ENCODE measurements around the gene AATF. TPM values are rescaled to one million over a fixed set of nuclear protein-coding genes. Genes with fewer than 3 reads are reported as not detected.

AATF gene
- total RNA-seq, 1 donor from 2014 or later, result 21.1 TPM

DNA sequence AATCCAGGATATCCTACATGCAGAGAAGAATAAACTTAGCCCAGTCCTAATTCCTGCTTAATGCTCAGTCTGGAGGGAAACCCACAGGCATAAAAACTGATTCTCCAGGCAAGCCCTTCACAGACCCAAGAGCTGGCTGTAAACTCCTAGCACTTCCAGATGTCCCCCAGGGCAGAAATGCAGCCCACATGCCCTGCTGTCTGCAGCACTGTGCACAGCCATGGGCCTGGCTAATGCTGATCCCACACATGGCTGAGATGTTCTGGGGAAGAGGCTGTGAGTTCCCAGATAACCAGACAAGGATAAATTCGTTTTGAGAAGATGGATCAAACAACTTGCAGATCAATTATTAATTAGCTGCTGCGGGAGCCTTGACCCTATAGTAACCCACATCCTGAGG lies 148.4 kb downstream of the AATF start:
- intact Hi-C loops (cut with DNase I), result no loop called here
- TF ChIP-seq POLR2A (IDR thresholded peaks at IDR 0.05) (no peak), POLR2AphosphoS5 (IDR thresholded peaks at IDR 0.05; ENCODE audit: insufficient read depth in 1 of 2, low read depth in 1 of 2) (no peak), CTCF (IDR thresholded peaks at IDR 0.05) (no peak)
- no peak overlapping the region for H3K4me3 ChIP-seq
- H3K4me1 ChIP-seq, result no peaks in the 10 kb centered on the region
- DNase-seq (ENCODE audit: extremely low spot score in 2 of 2), result no peak
- H3K27me3 ChIP-seq, result no peaks in the 10 kb centered on the region
- H3K27ac ChIP-seq, result no peak overlapping the region
- H3K36me3 ChIP-seq, result peaks cover 0 to 33% of the 10 kb centered on the region in 2 donors
- no peaks in the 10 kb centered on the region for H3K9me3 ChIP-seq

DNA sequence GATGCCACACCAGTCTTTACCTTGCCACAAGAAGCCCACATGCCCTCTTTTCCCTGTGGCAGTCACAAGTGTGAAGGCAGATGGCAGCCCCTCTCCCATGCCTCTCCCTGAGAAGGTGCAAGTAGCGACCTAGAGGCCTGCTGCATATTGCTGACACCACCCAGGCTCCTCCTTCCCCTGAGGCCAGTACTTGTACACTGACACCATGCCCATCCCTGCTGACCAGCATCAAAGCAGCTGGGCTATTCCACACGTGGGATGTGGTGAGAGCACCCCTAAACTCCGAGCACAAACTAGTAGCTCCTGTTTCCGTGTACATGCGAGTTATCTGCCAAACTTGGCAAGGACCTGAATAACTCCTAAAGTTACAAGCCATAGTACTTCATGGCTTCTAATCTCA lies 149.4 kb downstream of the AATF start:
- intact Hi-C loops (cut with DNase I), result no loop called here

GRCh38 chr17:37098910-37099664 lies 150.3 kb downstream of the AATF start:
- no peak overlapping the region for H3K27ac ChIP-seq
- H3K36me3 ChIP-seq, result peaks cover 0 to 28% of the 10 kb centered on the region in 2 donors
- TF ChIP-seq POLR2A (IDR thresholded peaks at IDR 0.05), result no peak
- no peak for TF ChIP-seq POLR2AphosphoS5 (IDR thresholded peaks at IDR 0.05; ENCODE audit: insufficient read depth in 1 of 2, low read depth in 1 of 2)
- no peak for TF ChIP-seq CTCF (IDR thresholded peaks at IDR 0.05)
- H3K27me3 ChIP-seq, result no peaks in the 10 kb centered on the region
- no peaks in the 10 kb centered on the region for H3K9me3 ChIP-seq
- no peak overlapping the region for H3K4me3 ChIP-seq
- intact Hi-C loops (cut with DNase I), result no loop called here
- no peak for DNase-seq (ENCODE audit: extremely low spot score in 2 of 2)
- no peaks in the 10 kb centered on the region for H3K4me1 ChIP-seq

More for the DNA sequence above, 149.4 kb downstream of the AATF start:
- no peaks in the 10 kb centered on the region for H3K4me1 ChIP-seq
- H3K9me3 ChIP-seq, result no peaks in the 10 kb centered on the region
- peaks cover 0 to 33% of the 10 kb centered on the region in 2 donors for H3K36me3 ChIP-seq
- no peaks in the 10 kb centered on the region for H3K27me3 ChIP-seq
- no peak for DNase-seq (ENCODE audit: extremely low spot score in 2 of 2)
- no peak overlapping the region for H3K27ac ChIP-seq
- H3K4me3 ChIP-seq, result no peak overlapping the region
- TF ChIP-seq POLR2AphosphoS5 (IDR thresholded peaks at IDR 0.05; ENCODE audit: insufficient read depth in 1 of 2, low read depth in 1 of 2) (no peak), CTCF (IDR thresholded peaks at IDR 0.05) (no peak), POLR2A (IDR thresholded peaks at IDR 0.05) (no peak)

DNA sequence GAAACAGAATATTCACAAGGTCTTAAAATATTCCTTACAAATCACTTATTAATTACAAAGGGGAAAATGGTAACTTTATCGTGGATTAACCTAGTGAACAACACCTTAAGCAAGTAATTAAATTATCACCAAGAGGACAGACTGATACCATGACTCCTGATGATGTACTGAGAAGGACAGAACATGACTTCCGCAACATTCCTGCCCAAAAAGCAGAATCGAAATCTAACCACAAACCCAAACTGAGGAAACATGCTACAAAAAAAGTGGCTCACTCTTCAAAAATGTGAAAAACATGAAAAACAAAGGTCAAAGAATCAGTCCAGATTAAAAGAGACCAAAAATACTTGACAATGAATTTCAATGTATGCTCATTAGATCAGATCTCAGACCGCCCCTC lies 151.5 kb downstream of the AATF start:
- no peak for DNase-seq (ENCODE audit: extremely low spot score in 2 of 2)
- intact Hi-C loops (cut with DNase I), result no loop called here
- H3K36me3 ChIP-seq, result peaks cover 0 to 28% of the 10 kb centered on the region in 2 donors

More for the DNA sequence above, 151.5 kb downstream of the AATF start:
- Histone ChIP-seq H3K27ac (no peak overlapping the region), H3K4me3 (no peak overlapping the region), H3K9me3 (no peaks in the 10 kb centered on the region), H3K27me3 (no peaks in the 10 kb centered on the region), H3K4me1 (no peaks in the 10 kb centered on the region)
- TF ChIP-seq POLR2A (IDR thresholded peaks at IDR 0.05) (no peak), POLR2AphosphoS5 (IDR thresholded peaks at IDR 0.05; ENCODE audit: insufficient read depth in 1 of 2, low read depth in 1 of 2) (no peak), CTCF (IDR thresholded peaks at IDR 0.05) (no peak)
